GM12873 (cell line): ENCODE measurements around the gene NDUFS3.

Source experiments
- CTCF ChIP-seq: IDR thresholded peaks from 2 replicates; pipeline ENCODE4 v1.5.1; 2012; ENCODE audit warnings: low read depth, mild to moderate bottlenecking, moderate library complexity, low read length, control low read depth; ENCODE audit not compliant: insufficient read depth; ENCODE audit errors: missing control alignments

NDUFS3 gene

DNA sequence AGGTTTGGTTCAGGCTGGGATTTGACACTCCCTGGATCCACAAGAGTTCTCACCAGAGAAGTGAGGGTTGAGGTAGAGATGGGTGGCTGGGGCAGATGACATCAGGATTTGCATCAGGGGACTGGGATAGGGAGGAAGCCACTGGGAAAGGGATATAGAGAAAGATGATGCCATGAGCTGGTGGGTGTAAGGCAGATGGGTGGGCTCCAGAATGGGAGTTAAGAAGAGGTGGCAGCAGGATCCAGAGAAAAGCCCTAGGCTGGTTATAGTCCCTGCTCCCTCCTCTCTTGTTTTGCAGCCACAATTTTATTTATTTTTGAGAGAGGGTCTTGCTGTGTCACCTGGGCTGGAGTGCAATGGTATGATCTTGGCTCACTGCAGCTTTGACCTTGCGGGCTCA lies 17.1 kb downstream of the NDUFS3 start:
- TF ChIP-seq CTCF = no peak

GRCh38 chr11:47599902-47600301 lies 21.0 kb downstream of the NDUFS3 start:
- TF ChIP-seq CTCF = no peak

DNA sequence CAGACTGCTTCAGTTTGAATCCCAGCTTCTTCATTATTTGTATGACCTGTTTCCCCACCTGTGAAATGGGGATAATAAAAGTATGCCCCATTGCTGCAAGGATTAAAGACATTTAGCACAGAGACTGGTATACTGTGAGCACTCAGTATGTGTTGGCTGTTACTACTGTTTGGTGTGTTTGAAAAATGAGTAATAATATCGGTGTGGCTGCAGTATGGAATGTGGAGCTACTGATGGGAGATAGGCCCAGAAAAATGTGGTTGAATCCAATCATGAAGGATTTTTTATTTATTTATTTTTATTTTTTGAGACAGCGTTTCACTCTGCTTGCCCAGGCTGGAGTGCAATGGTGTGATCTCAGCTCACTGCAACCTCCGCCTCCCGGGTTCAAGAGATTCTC lies 24.4 kb downstream of the NDUFS3 start:
- no peak for TF ChIP-seq CTCF

GRCh38 chr11:47605921-47606320 lies 27.0 kb downstream of the NDUFS3 start:
- no peak for TF ChIP-seq CTCF

DNA sequence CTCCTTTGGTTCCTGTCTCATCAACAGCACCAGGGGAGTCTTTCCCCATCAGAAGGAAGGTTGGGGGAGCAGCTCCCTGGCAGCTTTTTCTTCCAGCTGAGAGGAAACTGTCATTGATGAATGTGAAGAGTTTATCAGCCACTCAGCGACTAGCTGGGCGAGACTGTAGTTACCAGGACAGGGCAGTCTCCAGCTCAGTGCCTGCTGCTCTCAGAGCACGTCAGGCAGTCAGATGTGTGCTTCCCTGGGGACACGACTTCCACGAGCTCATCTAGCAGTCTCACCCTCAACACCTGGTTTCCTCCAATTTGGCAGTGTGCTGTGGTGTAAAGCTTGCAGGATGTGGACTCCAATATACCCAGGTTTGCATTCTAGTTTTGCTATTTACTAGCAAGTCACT lies 27.9 kb downstream of the NDUFS3 start:
- TF ChIP-seq CTCF = no peak

DNA sequence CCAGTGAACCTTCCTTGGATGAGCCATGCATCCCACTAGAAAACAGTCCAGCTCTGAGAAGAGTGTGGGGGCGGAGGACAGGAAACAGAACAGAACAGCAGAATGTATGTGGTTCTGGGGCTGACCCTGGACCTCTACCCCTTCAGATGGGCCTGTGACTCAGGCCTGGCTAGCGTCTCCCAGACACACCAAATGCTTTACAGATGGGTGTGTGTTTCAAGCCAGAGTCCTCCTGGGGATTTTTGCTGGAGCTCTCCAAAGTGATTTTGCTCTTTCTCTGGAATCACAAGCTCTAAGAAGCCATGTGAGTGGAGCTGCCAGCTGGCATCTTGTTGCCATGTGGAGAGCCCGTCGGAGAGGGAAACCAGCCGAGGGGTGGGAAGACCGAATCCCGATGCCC lies 28.5 kb downstream of the NDUFS3 start:
- no peak for TF ChIP-seq CTCF

DNA sequence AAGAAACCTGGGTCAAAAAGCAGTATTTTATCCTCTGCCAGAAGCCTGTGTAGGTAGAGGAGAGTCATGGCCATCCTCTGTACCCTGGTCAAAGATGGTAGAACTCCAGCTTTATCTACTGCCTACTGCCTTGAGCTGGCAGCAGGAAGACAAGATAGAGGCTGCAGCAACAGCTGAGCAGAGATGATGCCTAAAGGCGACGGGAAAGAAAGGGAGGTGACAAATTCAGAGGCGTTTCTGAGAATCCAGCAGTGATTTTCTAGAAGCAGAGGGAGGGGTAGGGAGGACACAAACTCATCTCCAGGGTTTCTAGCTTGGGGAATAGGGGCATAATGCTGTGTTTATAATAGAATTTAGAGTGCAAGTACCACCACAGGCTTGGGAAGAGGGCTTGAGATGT lies 30.8 kb downstream of the NDUFS3 start:
- no peak for TF ChIP-seq CTCF
